ENCODE measurements around the gene TMEM132D. TPM values are rescaled to one million over a fixed set of nuclear protein-coding genes. Genes with fewer than 3 reads are reported as not detected.

Gene TMEM132D
- total RNA-seq, 3 donors from 2014 or later, result 0.09 to 0.24 (median 0.12) TPM

- H3K4me1 ChIP-seq (ENCODE audit: low read depth), result no peaks in the 10 kb centered on the region
- TF ChIP-seq, protein P1, sequence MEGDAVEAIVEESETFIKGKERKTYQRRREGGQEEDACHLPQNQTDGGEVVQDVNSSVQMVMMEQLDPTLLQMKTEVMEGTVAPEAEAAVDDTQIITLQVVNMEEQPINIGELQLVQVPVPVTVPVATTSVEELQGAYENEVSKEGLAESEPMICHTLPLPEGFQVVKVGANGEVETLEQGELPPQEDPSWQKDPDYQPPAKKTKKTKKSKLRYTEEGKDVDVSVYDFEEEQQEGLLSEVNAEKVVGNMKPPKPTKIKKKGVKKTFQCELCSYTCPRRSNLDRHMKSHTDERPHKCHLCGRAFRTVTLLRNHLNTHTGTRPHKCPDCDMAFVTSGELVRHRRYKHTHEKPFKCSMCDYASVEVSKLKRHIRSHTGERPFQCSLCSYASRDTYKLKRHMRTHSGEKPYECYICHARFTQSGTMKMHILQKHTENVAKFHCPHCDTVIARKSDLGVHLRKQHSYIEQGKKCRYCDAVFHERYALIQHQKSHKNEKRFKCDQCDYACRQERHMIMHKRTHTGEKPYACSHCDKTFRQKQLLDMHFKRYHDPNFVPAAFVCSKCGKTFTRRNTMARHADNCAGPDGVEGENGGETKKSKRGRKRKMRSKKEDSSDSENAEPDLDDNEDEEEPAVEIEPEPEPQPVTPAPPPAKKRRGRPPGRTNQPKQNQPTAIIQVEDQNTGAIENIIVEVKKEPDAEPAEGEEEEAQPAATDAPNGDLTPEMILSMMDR (IDR thresholded peaks at IDR 0.05), result no peak
- intact Hi-C loops (cut with DNase I, micrococcal nuclease), result no loop called here
- no peaks in the 10 kb centered on the region for H3K9me3 ChIP-seq
- ATAC-seq (no peak), DNase-seq (no peak)
- H3K36me3 ChIP-seq (ENCODE audit: low read depth), result no peaks in the 10 kb centered on the region
- no peak overlapping the region for H3K4me3 ChIP-seq
These were observed 231.7 kb downstream of the TMEM132D start for GRCh38 chr12:129672110-129672509.

- TF ChIP-seq, protein P1 (IDR thresholded peaks at IDR 0.05), result no peak
- no peak for ATAC-seq
- intact Hi-C loops (cut with DNase I, micrococcal nuclease), result no loop called here
- H3K9me3 ChIP-seq, result no peaks in the 10 kb centered on the region
- H3K4me1 ChIP-seq (ENCODE audit: low read depth), result no peaks in the 10 kb centered on the region
- H3K4me3 ChIP-seq, result no peak overlapping the region
- DNase-seq, result no peak
- H3K36me3 ChIP-seq (ENCODE audit: low read depth), result no peaks in the 10 kb centered on the region
These were observed 233.4 kb downstream of the TMEM132D start for GRCh38 chr12:129670256-129670920.

GRCh38 chr12:129665414-129665813 lies 238.4 kb downstream of the TMEM132D start:
- ATAC-seq (no peak), DNase-seq (no peak)
- Histone ChIP-seq H3K4me3 (no peak overlapping the region), H3K36me3 (ENCODE audit: low read depth) (no peaks in the 10 kb centered on the region), H3K9me3 (no peaks in the 10 kb centered on the region), H3K4me1 (ENCODE audit: low read depth) (no peaks in the 10 kb centered on the region)
- TF ChIP-seq, protein P1 (IDR thresholded peaks at IDR 0.05), result no peak
- intact Hi-C loops (cut with DNase I, micrococcal nuclease), result no loop called here

- ATAC-seq (peak; percentile 31), DNase-seq (no peak)
- no peaks in the 10 kb centered on the region for H3K9me3 ChIP-seq
- H3K4me1 ChIP-seq (ENCODE audit: low read depth), result no peaks in the 10 kb centered on the region
- TF ChIP-seq, protein P1 (IDR thresholded peaks at IDR 0.05), result no peak
- intact Hi-C loops (cut with DNase I, micrococcal nuclease), result no loop called here
- H3K36me3 ChIP-seq (ENCODE audit: low read depth), result no peaks in the 10 kb centered on the region
- no peak overlapping the region for H3K4me3 ChIP-seq
These were observed 241.6 kb downstream of the TMEM132D start for GRCh38 chr12:129662234-129662633.

DNA sequence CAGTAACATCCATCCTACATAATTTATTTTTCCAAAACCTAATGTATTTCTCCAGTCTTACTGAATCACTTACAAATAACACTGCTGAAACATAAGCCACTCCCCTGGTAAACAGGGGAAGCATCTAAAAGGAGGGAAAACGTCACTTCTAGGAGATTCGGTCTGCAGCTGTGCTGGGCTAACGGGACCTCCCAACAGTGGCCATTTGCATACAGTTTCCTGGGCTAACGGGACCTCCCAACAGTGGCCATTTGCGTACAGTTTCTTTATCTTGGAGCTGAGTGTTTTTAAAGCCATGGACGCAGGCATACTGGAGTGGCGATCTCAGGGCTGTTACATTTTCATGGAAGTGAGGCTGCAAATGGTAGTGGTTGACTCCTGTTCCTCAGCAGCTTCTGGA lies 242.9 kb downstream of the TMEM132D start:
- ATAC-seq, result no peak
- intact Hi-C loops (cut with DNase I, micrococcal nuclease), result no loop called here

More for the DNA sequence above, 242.9 kb downstream of the TMEM132D start:
- Histone ChIP-seq H3K36me3 (ENCODE audit: low read depth) (no peaks in the 10 kb centered on the region), H3K4me3 (no peak overlapping the region), H3K9me3 (no peaks in the 10 kb centered on the region), H3K4me1 (ENCODE audit: low read depth) (no peaks in the 10 kb centered on the region)
- TF ChIP-seq, protein P1 (IDR thresholded peaks at IDR 0.05), result no peak
- no peak for DNase-seq

Measured in mucosa of descending colon (tissue), 3 donors.